GM21447 (cell line): ENCODE data around the gene SLC12A4.
A peak's percentile ranks its signal among the peaks of the same experiment; 100 is the strongest.
"Not testable (repeated sequence)": the region's sequence is repeated elsewhere in the genome, so short reads cannot be mapped to it uniquely, and the experiment has no call there.

Experiments used
- ATAC-seq: cut with Tn5 transposase; IDR thresholded peaks from one replicate; pipeline ENCODE4 v1.9.1; 2021; ENCODE audit not compliant: unreplicated experiment

SLC12A4 gene

DNA sequence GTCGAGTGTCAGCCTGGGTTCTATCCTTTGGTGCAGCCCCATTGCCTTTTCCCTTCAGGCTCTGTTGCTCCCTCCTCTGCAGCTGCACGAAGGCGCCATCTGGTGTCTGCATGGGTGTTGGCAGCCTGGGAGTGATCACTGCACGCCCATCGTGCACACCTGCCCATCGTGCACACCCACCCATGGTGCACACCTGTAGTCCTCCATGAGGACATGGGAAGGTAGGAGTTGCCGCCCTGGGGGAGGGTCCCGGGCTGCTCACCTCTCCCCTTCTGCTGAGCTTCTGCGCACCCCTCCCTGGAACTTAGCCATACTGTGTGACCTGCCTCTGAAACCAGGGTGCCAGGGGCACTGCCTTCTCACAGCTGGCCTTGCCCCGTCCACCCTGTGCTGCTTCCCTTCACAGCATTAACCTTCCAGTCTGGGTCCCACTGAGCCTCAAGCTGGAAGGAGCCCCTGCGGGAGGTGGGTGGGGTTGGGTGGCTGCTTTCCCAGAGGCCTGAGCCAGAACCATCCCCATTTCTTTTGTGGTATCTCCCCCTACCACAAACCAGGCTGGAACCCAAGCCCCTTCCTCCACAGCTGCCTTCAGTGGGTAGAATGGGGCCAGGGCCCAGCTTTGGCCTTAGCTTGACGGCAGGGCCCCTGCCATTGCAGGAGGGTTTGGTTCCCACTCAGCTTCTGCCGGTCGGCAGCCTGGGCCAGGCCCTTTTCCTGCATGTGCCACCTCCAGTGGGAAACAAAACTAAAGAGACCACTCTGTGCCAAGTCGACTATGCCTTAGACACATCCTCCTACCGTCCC lies 39.7 kb downstream of the SLC12A4 start:
- peak; percentile 51 for ATAC-seq

DNA sequence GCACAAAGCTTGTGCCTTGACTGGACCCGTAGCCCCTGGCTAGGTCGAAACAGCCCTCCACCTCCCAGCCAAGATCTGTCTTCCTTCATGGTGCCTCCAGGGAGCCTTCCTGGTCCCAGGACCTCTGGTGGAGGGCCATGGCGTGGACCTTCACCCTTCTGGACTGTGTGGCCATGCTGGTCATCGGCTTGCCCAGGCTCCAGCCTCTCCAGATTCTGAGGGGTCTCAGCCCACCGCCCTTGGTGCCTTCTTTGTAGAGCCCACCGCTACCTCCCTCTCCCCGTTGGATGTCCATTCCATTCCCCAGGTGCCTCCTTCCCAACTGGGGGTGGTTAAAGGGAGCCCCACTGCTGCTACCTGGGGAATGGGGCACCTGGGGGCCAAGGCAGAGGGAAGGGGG lies 40.3 kb downstream of the SLC12A4 start:
- ATAC-seq = no peak

DNA sequence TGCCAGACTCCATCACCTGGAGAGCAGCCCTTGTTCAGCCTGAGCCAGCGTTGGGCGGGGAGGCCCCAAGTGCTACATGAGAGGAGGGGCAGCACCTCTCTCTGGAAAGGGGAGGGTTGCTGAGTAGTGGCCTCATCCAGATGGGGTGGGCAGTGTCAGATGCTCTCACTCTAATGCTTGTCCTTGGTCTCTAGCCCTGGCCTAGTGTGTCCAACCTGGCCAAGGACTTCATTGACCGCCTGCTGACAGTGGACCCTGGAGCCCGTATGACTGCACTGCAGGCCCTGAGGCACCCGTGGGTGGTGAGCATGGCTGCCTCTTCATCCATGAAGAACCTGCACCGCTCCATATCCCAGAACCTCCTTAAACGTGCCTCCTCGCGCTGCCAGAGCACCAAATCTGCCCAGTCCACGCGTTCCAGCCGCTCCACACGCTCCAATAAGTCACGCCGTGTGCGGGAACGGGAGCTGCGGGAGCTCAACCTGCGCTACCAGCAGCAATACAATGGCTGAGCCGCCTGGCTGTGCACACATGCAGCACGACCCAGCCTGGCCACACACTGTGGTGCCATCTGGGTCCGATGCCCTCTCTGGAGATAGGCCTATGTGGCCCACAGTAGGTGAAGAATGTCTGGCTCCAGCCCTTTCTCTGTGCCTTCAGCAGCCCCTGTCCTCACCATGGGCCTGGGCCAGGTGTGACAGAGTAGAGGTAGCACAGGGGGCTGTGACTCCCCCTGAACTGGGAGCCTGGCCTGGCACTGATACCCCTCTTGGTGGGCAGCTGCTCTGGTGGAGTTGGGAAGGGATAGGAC lies 41.1 kb downstream of the SLC12A4 start:
- no peak for ATAC-seq

DNA sequence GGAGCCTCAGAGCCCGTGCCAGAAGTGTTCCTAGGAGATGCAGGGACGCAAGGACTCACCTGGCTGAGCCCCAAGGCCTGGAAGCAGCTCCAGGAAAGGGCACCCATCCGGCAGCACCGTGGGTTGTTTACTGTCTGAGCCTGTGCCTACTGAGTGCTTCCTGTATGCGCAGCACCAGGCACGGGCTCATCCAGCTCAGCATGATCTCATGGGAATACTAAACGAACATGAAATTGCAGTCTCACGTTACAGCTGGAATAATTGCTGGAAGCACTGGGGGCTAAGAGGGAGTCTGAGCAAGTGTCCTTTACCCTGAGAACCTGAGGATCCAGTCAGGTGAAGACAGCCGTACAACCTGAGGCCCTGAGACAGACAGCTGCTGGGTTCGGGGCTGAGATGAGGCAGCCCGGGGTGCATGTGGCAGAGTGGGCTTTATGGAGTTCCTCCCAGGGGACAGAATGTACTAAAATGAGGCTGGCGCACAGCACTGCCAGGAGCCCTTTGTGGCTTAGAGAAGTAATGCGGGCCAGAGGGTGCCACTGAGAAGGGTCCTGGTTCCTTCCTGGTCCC lies 42.2 kb downstream of the SLC12A4 start:
- ATAC-seq = no peak

DNA sequence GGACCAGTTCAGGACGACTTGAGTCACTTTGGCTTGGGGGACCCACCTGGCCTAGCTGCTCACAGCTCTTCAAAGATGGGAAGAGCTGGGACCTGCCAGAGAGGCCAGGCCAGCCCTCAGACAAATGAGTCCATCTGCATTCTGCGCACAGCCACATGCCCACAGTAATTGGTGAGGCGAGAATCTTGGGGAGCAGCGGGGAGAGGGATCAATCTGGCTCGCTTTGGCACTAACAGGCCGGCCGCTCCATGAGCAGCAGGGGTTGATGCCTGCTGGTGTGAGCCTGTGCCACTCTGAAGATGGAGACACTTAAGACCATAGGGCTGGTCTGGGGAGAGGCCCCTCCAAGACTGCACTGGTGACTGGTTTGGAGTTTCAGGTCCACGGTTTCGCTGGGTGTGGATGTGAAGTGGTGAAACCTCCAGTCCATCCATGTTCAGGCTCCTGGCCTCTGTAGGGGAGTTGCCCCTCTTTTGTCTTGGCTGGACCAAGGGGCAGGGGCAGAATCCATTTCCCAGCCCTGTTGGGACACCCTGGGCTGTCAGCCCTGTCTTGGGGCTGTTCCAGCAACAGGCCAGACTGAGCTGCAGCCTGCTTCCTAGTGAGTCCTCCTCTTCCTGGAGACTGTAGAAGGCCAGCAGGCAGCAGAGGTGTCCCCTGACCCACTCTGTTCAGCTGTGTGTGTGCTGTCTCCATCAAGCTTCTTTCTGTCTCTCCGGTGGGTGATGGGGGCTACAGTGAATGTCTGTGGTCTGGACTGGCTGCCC lies 44.1 kb downstream of the SLC12A4 start:
- no peak for ATAC-seq

DNA sequence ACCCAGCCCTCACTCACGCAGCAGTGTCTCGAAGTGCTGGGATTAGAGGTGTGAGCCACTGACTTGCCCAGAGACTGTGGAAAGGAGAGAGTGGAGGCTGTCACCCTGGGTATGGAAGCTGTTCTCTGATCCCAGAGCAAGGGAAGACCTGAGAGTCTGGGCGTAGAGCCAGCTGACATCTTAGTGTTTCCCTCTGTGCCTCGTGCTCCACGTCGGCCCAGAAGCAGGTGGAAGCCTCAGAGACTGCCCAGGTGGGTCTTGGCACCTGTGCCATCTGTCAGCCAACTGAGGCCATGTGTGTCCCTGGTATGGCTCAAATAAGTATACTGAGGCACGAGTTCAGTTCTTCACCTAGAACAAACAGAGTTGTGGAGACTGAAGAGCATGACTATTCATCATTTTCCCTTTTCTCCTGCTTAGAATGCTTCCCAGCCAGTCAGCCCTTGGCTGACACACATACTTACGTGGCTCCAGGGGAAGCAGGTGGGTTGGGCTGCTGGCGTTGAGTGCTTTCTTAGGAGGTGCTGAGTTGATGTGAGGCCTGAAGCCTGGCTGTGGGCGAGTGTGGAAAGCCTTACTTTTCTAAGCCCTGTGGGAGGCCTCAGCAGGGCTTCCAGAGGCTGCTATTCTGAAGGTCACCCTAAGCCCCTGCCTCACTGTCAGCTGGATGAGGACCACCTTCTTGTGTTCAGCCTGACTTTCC lies 44.9 kb downstream of the SLC12A4 start:
- no peak for ATAC-seq

DNA sequence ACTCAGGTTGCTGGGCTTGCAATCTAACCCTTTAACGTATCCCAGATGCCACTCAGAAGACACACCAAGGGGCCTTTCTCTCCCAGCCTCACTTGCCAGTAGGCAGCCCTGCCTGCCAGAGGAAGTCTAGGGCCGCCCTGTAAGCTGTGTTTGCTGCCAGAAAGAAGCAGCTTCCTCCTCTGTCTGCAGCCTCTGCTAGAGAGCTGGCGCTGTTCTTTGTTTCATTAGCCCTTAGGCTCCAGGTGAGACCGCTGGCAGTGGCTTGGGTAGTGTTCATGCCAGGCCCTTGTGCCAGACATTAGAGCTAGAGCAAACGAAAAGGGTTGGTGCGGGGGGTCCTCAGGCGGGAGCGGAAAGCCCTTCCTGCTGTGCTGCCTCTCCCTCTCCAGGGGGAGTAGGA lies 45.7 kb downstream of the SLC12A4 start:
- no peak for ATAC-seq

DNA sequence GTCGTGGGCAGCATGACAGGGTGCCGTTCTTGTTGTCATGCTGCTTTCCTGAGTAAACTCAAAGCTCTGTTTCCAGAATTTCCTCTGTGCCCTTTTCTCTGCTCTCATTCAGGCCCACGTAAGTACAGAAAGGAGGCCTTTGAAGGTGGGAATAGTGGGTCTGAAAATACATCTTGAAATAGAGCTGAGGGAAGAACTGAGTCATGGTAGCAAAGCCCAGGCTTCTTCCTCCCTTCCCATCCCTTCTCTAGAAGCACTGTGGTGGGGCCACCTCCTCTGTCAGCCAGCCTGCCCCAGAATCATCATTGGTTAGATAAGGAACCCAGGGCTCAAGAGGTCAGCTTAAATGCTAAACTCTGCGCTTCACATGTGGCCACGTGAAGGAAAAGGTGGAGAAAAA lies 46.2 kb downstream of the SLC12A4 start:
- no peak for ATAC-seq

DNA sequence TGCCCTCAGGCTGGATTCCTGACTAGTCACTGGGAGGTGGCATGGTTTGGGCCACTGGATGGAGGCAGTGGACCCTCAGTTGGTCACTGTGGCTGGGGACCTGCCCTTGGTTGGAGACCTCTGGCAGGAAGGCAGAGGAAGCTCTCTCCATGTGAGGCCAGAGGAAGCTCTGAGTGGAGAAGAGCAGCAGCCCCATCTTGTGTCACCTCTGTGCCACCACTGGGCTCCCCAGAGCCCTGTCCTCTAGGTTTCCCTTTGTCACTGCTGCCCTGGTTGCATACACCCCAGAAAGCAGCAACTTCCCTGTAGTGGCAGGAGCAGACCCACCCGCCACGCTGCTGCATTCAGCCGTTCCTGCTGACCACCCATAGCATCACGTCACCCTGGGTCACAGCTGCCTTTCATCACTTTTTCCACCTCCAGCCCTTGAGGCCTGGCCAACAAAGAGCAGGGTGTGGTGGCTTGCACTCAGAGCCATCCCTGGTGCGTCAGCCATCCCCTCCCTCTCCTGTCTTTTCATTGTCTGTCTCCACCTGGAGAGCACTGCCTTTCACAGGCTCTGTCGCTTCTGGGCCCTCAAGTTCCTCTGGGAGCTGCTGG lies 48.7 kb downstream of the SLC12A4 start:
- ATAC-seq = no peak

DNA sequence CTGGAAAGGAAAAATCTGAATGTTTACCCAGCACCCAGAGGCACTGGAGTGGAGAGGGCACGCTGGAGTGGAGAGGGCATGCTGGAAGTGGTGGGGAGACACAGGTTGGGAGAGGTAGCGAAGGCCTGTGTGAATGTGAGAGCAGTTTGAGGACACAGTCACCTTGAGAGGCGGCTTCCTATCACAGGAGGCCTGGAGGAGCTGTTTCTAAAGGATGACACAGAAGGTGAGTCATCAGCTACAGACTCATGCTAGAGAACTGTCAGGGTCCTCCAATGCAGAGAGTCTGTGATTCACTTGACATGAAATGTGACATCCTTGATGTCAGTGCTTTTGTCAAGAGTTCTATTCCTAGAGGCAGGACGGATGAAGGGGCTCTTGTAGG lies 50.6 kb downstream of the SLC12A4 start:
- no peak for ATAC-seq

DNA sequence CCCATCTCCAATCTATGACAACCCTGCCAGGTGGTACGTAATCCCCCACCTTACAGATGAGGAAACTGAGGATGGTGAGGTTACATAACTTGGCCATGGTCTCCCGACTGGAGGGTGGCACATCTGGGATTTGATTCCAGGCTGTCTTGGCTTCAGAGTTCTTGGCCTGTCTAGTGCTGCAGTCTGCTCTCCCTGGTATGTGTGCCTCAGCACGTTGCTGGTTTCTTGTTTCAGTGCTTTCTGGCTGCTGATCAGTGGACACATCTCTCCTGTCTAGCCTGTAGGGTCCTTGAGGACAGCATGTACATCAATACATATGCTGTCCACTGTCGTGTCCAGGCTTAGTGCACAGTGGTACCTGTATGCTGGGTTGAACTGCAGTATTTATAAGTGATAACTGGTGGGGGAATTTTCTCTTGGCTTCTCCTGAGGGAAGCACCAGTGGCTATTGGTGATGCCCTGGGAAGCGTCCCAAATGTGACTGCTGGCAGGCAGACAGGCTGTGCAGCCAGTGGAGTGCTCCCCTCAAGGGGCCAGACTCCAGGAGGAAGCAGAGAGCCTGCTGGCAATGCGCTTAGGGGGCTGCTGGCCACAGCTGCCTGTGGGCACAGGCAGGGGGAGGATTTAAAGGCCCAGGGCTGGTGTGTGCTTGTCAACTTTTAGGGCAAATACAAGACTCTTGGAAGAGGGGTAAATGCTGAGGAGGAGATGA lies 51.1 kb downstream of the SLC12A4 start:
- ATAC-seq = no peak

DNA sequence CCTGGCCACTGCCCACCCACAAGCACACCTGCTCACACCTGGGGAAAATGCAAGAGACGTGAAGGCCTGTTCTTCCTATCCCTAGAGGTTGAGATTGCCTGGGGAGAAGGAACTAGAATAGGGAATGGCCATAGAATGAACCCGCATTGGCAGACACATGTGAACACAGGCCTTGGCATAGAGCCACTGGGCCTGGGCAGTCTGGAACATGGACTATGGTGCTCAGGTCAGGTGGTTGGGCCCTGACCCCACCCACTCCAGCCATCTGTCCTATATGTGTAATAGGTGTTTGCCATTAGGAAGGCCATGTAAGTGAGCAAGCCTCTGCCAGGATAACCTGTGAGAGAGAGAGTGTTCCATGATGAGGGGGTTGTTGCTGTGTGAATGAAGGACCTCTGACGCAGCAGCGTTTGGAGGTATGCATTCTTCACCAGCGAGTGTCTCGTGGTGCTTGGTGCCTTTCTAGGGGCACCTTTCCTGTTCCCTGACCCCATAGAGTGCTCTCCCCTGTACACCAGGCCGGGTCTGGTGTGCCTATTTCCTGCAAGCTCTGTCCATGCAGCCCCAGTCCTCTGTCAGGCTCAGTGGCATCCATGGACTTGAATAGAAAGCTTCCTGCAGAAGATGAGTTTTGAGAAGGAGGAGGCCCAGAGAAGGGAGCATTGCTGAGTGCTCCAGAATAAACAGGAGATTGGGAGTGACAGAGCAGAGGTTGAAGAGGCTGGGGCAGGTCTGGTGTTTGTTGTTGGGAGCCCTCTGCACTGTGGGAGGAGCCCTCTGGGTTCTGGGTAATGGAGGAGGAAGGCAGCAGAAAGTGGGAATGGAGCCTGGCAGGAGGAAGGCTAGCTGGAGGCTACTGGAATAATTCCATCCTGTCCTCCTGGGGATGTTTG lies 52.4 kb downstream of the SLC12A4 start:
- ATAC-seq = no peak

DNA sequence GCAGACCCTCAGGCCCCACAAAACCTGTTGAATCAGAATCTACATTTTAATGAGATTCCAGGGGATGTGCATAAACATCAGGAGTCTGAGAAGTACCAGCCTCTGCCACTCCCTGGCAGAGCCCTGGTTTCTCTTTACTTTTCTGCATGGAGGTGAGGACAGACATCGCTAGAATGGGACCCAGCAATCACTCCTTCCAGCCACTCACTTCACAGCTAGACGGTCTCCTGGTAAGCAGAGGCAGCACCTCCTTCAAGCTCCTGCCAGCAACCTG lies 53.0 kb downstream of the SLC12A4 start:
- not testable (repeated sequence) for ATAC-seq

DNA sequence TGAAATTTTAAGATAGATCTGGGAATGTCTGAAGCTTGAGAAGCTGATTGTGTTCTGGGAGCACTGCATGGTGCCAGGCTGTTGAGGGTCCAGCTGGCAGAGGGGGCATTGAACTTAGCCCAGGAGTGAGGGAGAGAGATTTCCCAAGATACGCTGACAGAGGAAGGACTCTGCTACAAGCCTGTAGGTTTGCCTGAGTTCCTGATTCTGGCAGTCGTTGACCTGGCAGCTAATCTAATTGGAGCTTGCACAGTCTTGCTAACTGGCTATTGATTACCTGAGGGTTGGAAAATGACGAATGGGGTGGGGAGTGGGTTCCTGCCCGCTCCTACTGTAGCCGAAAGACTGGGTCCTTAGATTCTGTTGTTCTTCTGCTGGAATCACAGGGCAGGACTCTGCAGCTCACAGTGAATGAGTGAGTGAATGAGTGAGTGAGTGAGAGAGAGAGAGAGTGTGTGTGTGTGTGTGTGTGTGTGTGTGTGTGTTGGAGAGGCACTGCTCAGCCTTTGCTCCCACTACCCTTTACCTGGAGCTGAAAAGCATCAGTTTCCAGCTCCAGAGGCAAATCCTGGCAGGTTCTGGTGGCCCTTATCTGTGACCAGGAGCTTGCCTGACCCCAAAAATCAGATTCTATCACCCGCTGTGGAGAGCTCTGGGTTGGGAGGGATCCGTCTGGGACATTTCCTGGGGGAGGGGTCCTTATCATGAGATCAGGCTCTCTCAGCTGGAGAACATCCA lies 53.5 kb downstream of the SLC12A4 start:
- ATAC-seq = no peak

DNA sequence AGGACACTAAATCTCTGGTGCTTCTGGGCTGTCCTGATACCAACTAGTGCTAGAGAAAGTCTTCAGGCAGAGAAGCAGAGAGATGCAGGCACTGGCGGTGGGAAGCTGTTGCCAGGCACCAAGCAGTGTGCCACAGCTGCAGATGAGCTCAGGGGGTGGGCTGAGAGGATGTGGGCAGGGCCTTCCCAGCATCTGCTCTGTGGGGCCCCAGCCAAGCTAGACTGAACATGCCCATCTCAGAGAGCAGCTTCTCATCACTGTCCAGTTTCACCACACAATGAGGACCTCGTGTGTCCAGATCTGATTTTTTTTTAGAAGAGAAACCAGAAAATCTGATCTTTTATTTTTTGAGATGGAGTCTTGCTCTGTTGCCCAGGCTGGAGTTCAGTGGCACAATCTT lies 58.3 kb downstream of the SLC12A4 start:
- ATAC-seq = no peak

DNA sequence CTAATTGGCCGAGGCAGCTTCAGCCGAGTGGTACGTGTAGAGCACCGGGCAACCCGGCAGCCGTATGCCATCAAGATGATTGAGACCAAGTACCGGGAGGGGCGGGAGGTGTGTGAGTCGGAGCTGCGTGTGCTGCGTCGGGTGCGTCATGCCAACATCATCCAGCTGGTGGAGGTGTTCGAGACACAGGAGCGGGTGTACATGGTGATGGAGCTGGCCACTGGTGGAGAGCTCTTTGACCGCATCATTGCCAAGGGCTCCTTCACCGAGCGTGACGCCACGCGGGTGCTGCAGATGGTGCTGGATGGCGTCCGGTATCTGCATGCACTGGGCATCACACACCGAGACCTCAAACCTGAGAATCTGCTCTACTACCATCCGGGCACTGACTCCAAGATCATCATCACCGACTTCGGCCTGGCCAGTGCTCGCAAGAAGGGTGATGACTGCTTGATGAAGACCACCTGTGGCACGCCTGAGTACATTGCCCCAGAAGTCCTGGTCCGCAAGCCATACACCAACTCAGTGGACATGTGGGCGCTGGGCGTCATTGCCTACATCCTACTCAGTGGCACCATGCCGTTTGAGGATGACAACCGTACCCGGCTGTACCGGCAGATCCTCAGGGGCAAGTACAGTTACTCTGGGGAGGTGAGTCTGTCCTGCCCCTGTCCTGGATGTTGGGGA lies 59.2 kb downstream of the SLC12A4 start:
- no peak for ATAC-seq

DNA sequence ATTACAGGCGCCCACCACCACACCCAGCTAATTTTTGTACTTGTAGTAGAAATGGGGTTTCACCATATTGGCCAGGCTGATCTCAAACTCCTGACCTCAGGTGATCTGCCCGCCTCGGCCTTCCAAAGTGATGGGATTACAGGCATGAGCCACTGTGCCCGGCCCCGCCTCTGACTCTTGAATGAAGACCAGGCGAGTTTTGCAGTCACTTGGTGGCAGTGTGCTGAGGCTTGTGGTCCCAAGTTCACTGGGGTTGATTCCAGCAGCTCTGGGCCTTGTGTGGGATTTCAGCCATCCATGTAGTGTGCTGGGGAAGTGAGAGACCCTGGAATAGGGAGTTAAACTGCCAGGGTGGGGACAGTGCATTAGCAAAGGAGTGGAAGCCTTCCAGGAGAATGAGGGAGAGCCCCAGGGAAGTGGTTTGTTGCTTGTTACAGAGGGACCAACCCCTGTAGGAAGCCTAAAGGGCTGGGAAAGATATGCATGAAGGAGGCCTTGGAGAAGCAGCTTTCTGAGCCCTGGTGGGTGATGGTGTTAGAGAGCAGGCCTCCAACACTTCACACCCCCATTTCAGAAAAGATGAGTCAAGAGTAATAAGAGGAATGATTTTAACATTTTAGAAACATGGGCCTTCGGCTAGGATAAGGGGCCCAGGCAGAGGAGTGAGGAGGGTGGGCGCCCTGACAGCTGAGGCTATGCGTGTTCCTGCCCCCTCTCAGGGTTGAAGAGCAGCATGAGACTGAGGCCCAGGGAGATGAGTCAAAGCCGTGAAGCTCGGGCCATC lies 60.8 kb downstream of the SLC12A4 start:
- no peak for ATAC-seq
